HEK293 (cell line): ENCODE data around the gene SEC14L6.

Source experiments
- HOXA7 ChIP-seq: sonication (generic); formaldehyde crosslinking; IDR thresholded peaks from 2 replicates; pipeline ENCODE4 v1.8.1; 2022; ENCODE audit warnings: missing genetic modification reagents, borderline replicate concordance
- IKZF3 ChIP-seq: fragments of 450-650 bp; IDR thresholded peaks from 2 replicates; pipeline ENCODE4 v1.5.0; 2018; ENCODE audit warnings: missing biosample characterization, mild to moderate bottlenecking, missing genetic modification characterization, moderate library complexity
- OSR2 ChIP-seq: fragments of 450-650 bp; formaldehyde crosslinking; IDR thresholded peaks from 2 replicates; pipeline ENCODE4 v1.5.1; 2016; ENCODE audit warnings: missing biosample characterization, missing genetic modification characterization
- PATZ1 ChIP-seq: fragments of 450-650 bp; formaldehyde crosslinking; IDR thresholded peaks from 2 replicates; pipeline ENCODE4 v1.5.1; 2016; ENCODE audit warnings: missing biosample characterization, missing genetic modification characterization
- PRDM2 ChIP-seq: fragments of 450-650 bp; formaldehyde crosslinking; IDR thresholded peaks from 2 replicates; pipeline ENCODE4 v1.5.1; 2016; ENCODE audit warnings: missing biosample characterization, missing genetic modification characterization, borderline replicate concordance
- PRDM6 ChIP-seq: fragments of 450-650 bp; formaldehyde crosslinking; IDR thresholded peaks from 2 replicates; pipeline ENCODE4 v1.5.1; 2017; ENCODE audit warnings: missing biosample characterization, missing genetic modification characterization
- ZBTB11 ChIP-seq: fragments of 450-650 bp; formaldehyde crosslinking; conservative IDR thresholded peaks from 2 replicates; pipeline ENCODE4 v1.5.1; 2016; ENCODE audit warnings: low read depth, missing biosample characterization, missing genetic modification characterization
- ZFP3 ChIP-seq: fragments of 450-650 bp; formaldehyde crosslinking; IDR thresholded peaks from 2 replicates; pipeline ENCODE4 v1.5.1; 2016; ENCODE audit warnings: low read depth, missing biosample characterization, missing genetic modification characterization
- ZFP41 ChIP-seq: fragments of 450-650 bp; formaldehyde crosslinking; IDR thresholded peaks from 2 replicates; pipeline ENCODE4 v1.5.1; 2016; ENCODE audit warnings: missing biosample characterization, missing genetic modification characterization, borderline replicate concordance
- ZNF10 ChIP-seq: fragments of 450-650 bp; formaldehyde crosslinking; IDR thresholded peaks from 2 replicates; pipeline ENCODE4 v1.5.1; 2017; ENCODE audit warnings: missing biosample characterization, missing genetic modification characterization
- ZNF2 ChIP-seq: fragments of 450-650 bp; formaldehyde crosslinking; IDR thresholded peaks from 2 replicates; pipeline ENCODE4 v1.5.1; 2016; ENCODE audit warnings: missing biosample characterization, missing genetic modification characterization
- ZNF223 ChIP-seq: fragments of 450-650 bp; formaldehyde crosslinking; IDR thresholded peaks from 2 replicates; pipeline ENCODE4 v1.5.1; 2016; ENCODE audit warnings: missing biosample characterization, missing genetic modification characterization
- ZNF24 ChIP-seq: fragments of 450-650 bp; formaldehyde crosslinking; IDR thresholded peaks from 2 replicates; pipeline ENCODE4 v1.5.1; 2016; ENCODE audit warnings: missing biosample characterization, missing genetic modification characterization
- ZNF266 ChIP-seq: fragments of 450-650 bp; formaldehyde crosslinking; IDR thresholded peaks from 2 replicates; pipeline ENCODE4 v1.5.1; 2016; ENCODE audit warnings: missing biosample characterization, missing genetic modification characterization, low read depth
- ZNF37A ChIP-seq: fragments of 450-650 bp; IDR thresholded peaks from 2 replicates; pipeline ENCODE4 v1.5.1; 2018; ENCODE audit warnings: missing biosample characterization, missing genetic modification characterization
- ZNF394 ChIP-seq: fragments of 450-650 bp; formaldehyde crosslinking; IDR thresholded peaks from 2 replicates; pipeline ENCODE4 v1.5.1; 2016; ENCODE audit warnings: missing biosample characterization, missing genetic modification characterization, mild to moderate bottlenecking, moderate library complexity, borderline replicate concordance
- ZNF404 ChIP-seq: fragments of 450-650 bp; formaldehyde crosslinking; IDR thresholded peaks from 2 replicates; pipeline ENCODE4 v1.5.1; 2017; ENCODE audit warnings: missing biosample characterization, missing genetic modification characterization
- ZNF449 ChIP-seq: fragments of 450-650 bp; formaldehyde crosslinking; IDR thresholded peaks from 2 replicates; pipeline ENCODE4 v1.5.1; 2017; ENCODE audit warnings: missing biosample characterization, mild to moderate bottlenecking, missing genetic modification characterization, moderate library complexity
- ZNF488 ChIP-seq: fragments of 450-650 bp; formaldehyde crosslinking; IDR thresholded peaks from 2 replicates; pipeline ENCODE4 v1.5.1; 2016; ENCODE audit warnings: missing biosample characterization, missing genetic modification characterization
- ZNF623 ChIP-seq: fragments of 450-650 bp; formaldehyde crosslinking; IDR thresholded peaks from 2 replicates; pipeline ENCODE4 v1.5.1; 2016; ENCODE audit warnings: missing biosample characterization, missing genetic modification characterization
- ZNF768 ChIP-seq: fragments of 450-650 bp; formaldehyde crosslinking; IDR thresholded peaks from 2 replicates; pipeline ENCODE4 v1.5.1; 2018; ENCODE audit warnings: missing biosample characterization, mild to moderate bottlenecking, missing genetic modification characterization
- ZNF792 ChIP-seq: fragments of 450-650 bp; formaldehyde crosslinking; IDR thresholded peaks from 2 replicates; pipeline ENCODE4 v1.5.1; 2016; ENCODE audit warnings: missing biosample characterization, missing genetic modification characterization
- ZSCAN30 ChIP-seq: fragments of 450-650 bp; IDR thresholded peaks from 2 replicates; pipeline ENCODE4 v1.5.1; 2018; ENCODE audit warnings: missing biosample characterization, mild to moderate bottlenecking, missing genetic modification characterization, moderate library complexity

The SEC14L6 gene

GRCh38 chr22:30591588-30592359 lies 45.2 kb upstream of the SEC14L6 start, which contains the start of gene PES1 (continued):
- no peak for TF ChIP-seq PRDM2
- no peak for TF ChIP-seq ZNF488 (tag by site-specific recombination)
- no peak for TF ChIP-seq ZNF223 (tag by site-specific recombination)
- no peak for TF ChIP-seq OSR2 (tag by site-specific recombination)
- no peak for TF ChIP-seq IKZF3 (tag by site-specific recombination)
- no peak for TF ChIP-seq ZNF792 (tag by site-specific recombination)
- TF ChIP-seq PRDM6 = no peak
- peak; percentile 65; the same call in 1 of the 2 replicates for TF ChIP-seq ZNF449 (tag by site-specific recombination)
- peak; percentile 77; the same call in 1 of the 2 replicates for TF ChIP-seq ZNF24 (tag by site-specific recombination)
- TF ChIP-seq ZNF404 = no peak
- 0 out of 2 replicates have a peak, but pooled peaks have one; percentile 28 for TF ChIP-seq ZBTB11 (tag by site-specific recombination)
- no peak for TF ChIP-seq ZNF37A (tag by site-specific recombination)
- TF ChIP-seq ZNF394 = peak; percentile 57; the same call in 1 of the 2 replicates
- no peak for TF ChIP-seq ZNF2 (tag by site-specific recombination)
- TF ChIP-seq ZFP41 (tag by site-specific recombination) = no peak
- TF ChIP-seq ZNF10 (tag by site-specific recombination) = no peak
- TF ChIP-seq ZFP3 (tag by site-specific recombination) = no peak
- no peak for TF ChIP-seq HOXA7 (CRISPR knock-in tag)
- no peak for TF ChIP-seq ZNF266 (tag by site-specific recombination)
- TF ChIP-seq ZSCAN30 (tag by site-specific recombination) = no peak
- no peak for TF ChIP-seq ZNF768 (tag by site-specific recombination)
- TF ChIP-seq PATZ1 (tag by site-specific recombination) = peak; percentile 41; the same call in 1 of the 2 replicates
- peak; percentile 20; the same call in 1 of the 2 replicates for TF ChIP-seq ZNF623 (tag by site-specific recombination)
